Liver (tissue), 9 donors: ENCODE results near the gene ATOX1. TPM values are rescaled to one million over a fixed set of nuclear protein-coding genes. Genes with fewer than 3 reads are reported as not detected.

Experiments
- DNase-seq: peaks from one replicate; pipeline ENCODE4 v3.0.0-alpha.2; 2017; ENCODE audit warnings: low spot score
- H3K27ac ChIP-seq, 2 donors: one replicate each; pipeline ENCODE4 v1.7.0; 2013; ENCODE audit warnings: inconsistent platforms in 2 of 2, low read length in 2 of 2, control low read depth in 1 of 2, low read depth in 1 of 2, mild to moderate bottlenecking in 1 of 2
- H3K27me3 ChIP-seq, 4 donors: one replicate each; pipeline versions ENCODE4 v1.6.1 to v1.7.0; 2013; ENCODE audit warnings: low read length in 3 of 4, inconsistent platforms in 1 of 4, mild to moderate bottlenecking in 1 of 4, moderate library complexity in 1 of 4; ENCODE audit not compliant: control insufficient read depth in 4 of 4, insufficient read depth in 4 of 4
- H3K36me3 ChIP-seq, 4 donors: one replicate each; pipeline versions ENCODE4 v1.6.1 to v1.7.0; 2013; ENCODE audit warnings: low read length in 3 of 4, mild to moderate bottlenecking in 3 of 4, low read depth in 1 of 4, moderate library complexity in 1 of 4; ENCODE audit not compliant: control insufficient read depth in 4 of 4, insufficient read depth in 3 of 4
- H3K4me1 ChIP-seq, 4 donors: one replicate each; pipeline versions ENCODE4 v1.6.1 to v1.7.0; 2013; ENCODE audit warnings: low read length in 3 of 4, mild to moderate bottlenecking in 3 of 4, moderate library complexity in 1 of 4; ENCODE audit not compliant: control insufficient read depth in 4 of 4, insufficient read depth in 4 of 4
- H3K4me3 ChIP-seq, 3 donors: one replicate each; pipeline versions ENCODE4 v1.6.1 to v1.7.0; 2013; ENCODE audit warnings: low read length in 3 of 3, control low read depth in 1 of 3, low read depth in 1 of 3, mild to moderate bottlenecking in 1 of 3
- H3K9ac ChIP-seq, 2 donors: one replicate each; pipeline ENCODE4 v1.7.0; 2013; ENCODE audit warnings: low read length in 2 of 2, mild to moderate bottlenecking in 2 of 2, moderate library complexity in 2 of 2, control low read depth in 1 of 2, low read depth in 1 of 2
- H3K9me3 ChIP-seq, 4 donors: one replicate each; pipeline versions ENCODE4 v1.6.1 to v1.7.0; 2013; ENCODE audit warnings: low read length in 3 of 4; ENCODE audit not compliant: control insufficient read depth in 4 of 4
- EGR1 ChIP-seq, 2 donors: IDR thresholded peaks; 2 replicates each; pipeline ENCODE4 v1.6.1; 2016 to 2018; ENCODE audit warnings: antibody characterized with exemption in 2 of 2, low read depth in 2 of 2
- FOXA1 ChIP-seq: IDR thresholded peaks from 2 replicates; pipeline ENCODE4 v1.6.1; 2016; ENCODE audit warnings: antibody characterized with exemption
- FOXA2 ChIP-seq: IDR thresholded peaks from 2 replicates; pipeline ENCODE4 v1.6.1; 2016; ENCODE audit warnings: antibody characterized with exemption
- GABPA ChIP-seq, 2 donors: IDR thresholded peaks in 1 of 2; conservative IDR thresholded peaks in 1 of 2; 2 replicates each; pipeline ENCODE4 v1.6.1; 2016; ENCODE audit warnings: antibody characterized with exemption in 2 of 2, mild to moderate bottlenecking in 1 of 2, moderate library complexity in 1 of 2
- HNF4A ChIP-seq, 2 donors: conservative IDR thresholded peaks; 2 replicates each; pipeline ENCODE4 v1.6.1; 2016; ENCODE audit warnings: antibody characterized with exemption in 2 of 2, mild to moderate bottlenecking in 2 of 2
- HNF4G ChIP-seq: IDR thresholded peaks from 2 replicates; pipeline ENCODE4 v1.6.1; 2016; ENCODE audit warnings: antibody characterized with exemption
- JUND ChIP-seq, 2 donors: IDR thresholded peaks; 2 replicates each; pipeline ENCODE4 v1.6.1; 2016; ENCODE audit warnings: antibody characterized with exemption in 2 of 2
- MAX ChIP-seq: IDR thresholded peaks from 2 replicates; pipeline ENCODE4 v1.6.1; 2016; ENCODE audit warnings: antibody characterized with exemption
- NR2F2 ChIP-seq: IDR thresholded peaks from 2 replicates; pipeline ENCODE4 v1.6.1; 2016; ENCODE audit warnings: antibody characterized with exemption
- RAD21 ChIP-seq, 2 donors: IDR thresholded peaks; 2 replicates each; pipeline ENCODE4 v1.6.1; 2016; ENCODE audit warnings: antibody characterized with exemption in 2 of 2, mild to moderate bottlenecking in 2 of 2
- REST ChIP-seq: IDR thresholded peaks from 2 replicates; pipeline ENCODE4 v1.6.1; 2016; ENCODE audit warnings: antibody characterized with exemption, mild to moderate bottlenecking
- RXRA ChIP-seq, 2 donors: IDR thresholded peaks; 2 replicates each; pipeline ENCODE4 v1.6.1; 2017 to 2018; ENCODE audit warnings: antibody characterized with exemption in 2 of 2, mild to moderate bottlenecking in 1 of 2
- SP1 ChIP-seq: IDR thresholded peaks from 2 replicates; pipeline ENCODE4 v1.6.1; 2018; ENCODE audit warnings: antibody characterized with exemption, mild to moderate bottlenecking
- TAF1 ChIP-seq: conservative IDR thresholded peaks from 2 replicates; pipeline ENCODE4 v1.6.1; 2016; ENCODE audit warnings: antibody characterized with exemption, mild to moderate bottlenecking
- YY1 ChIP-seq: IDR thresholded peaks from 2 replicates; pipeline ENCODE4 v1.6.1; 2016; ENCODE audit warnings: antibody characterized with exemption, mild to moderate bottlenecking
- WGBS: extraction: QIAGEN DNeasy Blood & Tissue Kit; methylation state at CpG from one replicate; pipeline ENCODE4 v1.1.7; 2013; 5-methylcytosine and 5-hydroxymethylcytosine counted together
- polyA plus RNA-seq, 2 donors: library from polyadenylated mRNA; stranded (reverse) in 1 of 2; unstranded in 1 of 2; fragments of 200-250 nt in 1 of 2; fragments of >200 nt in 1 of 2; fragmentation: Nextera tagmentation in 1 of 2; extraction: Ambion mirVana in 1 of 2; gene quantifications; one replicate each; pipeline versions ENCODE4 v1.2.1 to v1.2.3, GENCODE V29; 2013 to 2015
- total RNA-seq, 2 donors: library from RNA; depleted of rRNA; stranded (reverse); fragments of >200 nt; gene quantifications; one replicate each; pipeline ENCODE4 v1.2.3, GENCODE V29; 2014
- TF ChIP-seq, protein P1 (sequence below): IDR thresholded peaks from 2 replicates; pipeline ENCODE4 v1.6.1; 2016; ENCODE audit warnings: antibody characterized with exemption
- TF ChIP-seq, protein P2 (sequence below): IDR thresholded peaks from 2 replicates; pipeline ENCODE4 v1.6.1; 2016; ENCODE audit warnings: antibody characterized with exemption
- TF ChIP-seq, protein P3 (sequence below): fragments of 150-350 bp; IDR thresholded peaks from 2 replicates; pipeline ENCODE4 v1.5.1; 2017; ENCODE audit warnings: improper control_type of control experiment, low read depth, low read length; ENCODE audit not compliant: missing input control
- donor health status: healthy.
- donor health status: healthy.
- donor health status: healthy.
- donor health status: healthy.
- donor health status: healthy.

Gene ATOX1
- total and polyA plus RNA-seq, 4 donors, result 25.9 to 307 (median 95.6) TPM

GRCh38 chr5:151781201-151781600 is 22.8 kb upstream of the ATOX1 start:
- H3K4me1 ChIP-seq, result peaks cover 3 to 33% (median 12%) of the 10 kb centered on the region in 4 donors
- H3K36me3 ChIP-seq, result peaks cover 0 to 7% (median 0%) of the 10 kb centered on the region in 4 donors
- H3K9me3 ChIP-seq, result no peaks in the 10 kb centered on the region
- DNase-seq, result no peak
- no peak overlapping the region for H3K27ac ChIP-seq
- no peak overlapping the region for H3K9ac ChIP-seq
- 74% methylated on average over 1 of the region's 1 CpG for WGBS
- no peak overlapping the region for H3K4me3 ChIP-seq
- TF ChIP-seq RXRA (IDR thresholded peaks at IDR 0.05) (no peak), MAX (no peak), EGR1 (IDR thresholded peaks at IDR 0.05; ENCODE audit: low read depth in 2 of 2) (no peak), HNF4G (no peak), YY1 (no peak), RAD21 (IDR thresholded peaks at IDR 0.05) (no peak), SP1 (no peak), HNF4A (conservative IDR thresholded peaks at IDR 0.05) (no peak), TAF1 (no peak), FOXA1 (no peak), JUND (IDR thresholded peaks at IDR 0.05) (no peak), GABPA (IDR thresholded peaks at IDR 0.05 in 1 of 2, conservative IDR thresholded peaks at IDR 0.05 in 1 of 2) (no peak), NR2F2 (no peak), FOXA2 (no peak), REST (no peak)
- TF ChIP-seq, protein P1, sequence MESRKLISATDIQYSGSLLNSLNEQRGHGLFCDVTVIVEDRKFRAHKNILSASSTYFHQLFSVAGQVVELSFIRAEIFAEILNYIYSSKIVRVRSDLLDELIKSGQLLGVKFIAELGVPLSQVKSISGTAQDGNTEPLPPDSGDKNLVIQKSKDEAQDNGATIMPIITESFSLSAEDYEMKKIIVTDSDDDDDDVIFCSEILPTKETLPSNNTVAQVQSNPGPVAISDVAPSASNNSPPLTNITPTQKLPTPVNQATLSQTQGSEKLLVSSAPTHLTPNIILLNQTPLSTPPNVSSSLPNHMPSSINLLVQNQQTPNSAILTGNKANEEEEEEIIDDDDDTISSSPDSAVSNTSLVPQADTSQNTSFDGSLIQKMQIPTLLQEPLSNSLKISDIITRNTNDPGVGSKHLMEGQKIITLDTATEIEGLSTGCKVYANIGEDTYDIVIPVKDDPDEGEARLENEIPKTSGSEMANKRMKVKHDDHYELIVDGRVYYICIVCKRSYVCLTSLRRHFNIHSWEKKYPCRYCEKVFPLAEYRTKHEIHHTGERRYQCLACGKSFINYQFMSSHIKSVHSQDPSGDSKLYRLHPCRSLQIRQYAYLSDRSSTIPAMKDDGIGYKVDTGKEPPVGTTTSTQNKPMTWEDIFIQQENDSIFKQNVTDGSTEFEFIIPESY, result no peak
- TF ChIP-seq, protein P2, sequence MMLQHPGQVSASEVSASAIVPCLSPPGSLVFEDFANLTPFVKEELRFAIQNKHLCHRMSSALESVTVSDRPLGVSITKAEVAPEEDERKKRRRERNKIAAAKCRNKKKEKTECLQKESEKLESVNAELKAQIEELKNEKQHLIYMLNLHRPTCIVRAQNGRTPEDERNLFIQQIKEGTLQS, result no peak
- no peaks in the 10 kb centered on the region for H3K27me3 ChIP-seq

DNA sequence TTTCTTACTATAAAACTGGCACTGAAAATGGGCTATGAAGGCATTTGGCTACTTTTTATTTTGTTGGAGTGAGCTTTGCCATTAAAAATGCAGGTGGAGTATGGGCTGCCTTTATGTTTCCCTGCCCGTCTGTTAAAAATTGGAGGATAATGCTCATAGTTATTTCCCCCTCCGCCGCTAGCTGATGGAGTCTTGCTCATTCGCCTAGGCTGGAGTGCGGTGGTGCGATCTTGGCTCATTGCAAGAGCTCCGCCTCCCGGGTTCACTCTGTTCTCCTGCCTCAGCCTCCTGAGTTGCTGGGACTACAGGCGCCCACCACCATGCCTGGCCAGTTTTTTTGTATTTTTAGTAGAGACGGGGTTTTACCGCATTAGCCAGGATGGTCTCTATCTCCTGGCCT is 21.9 kb upstream of the ATOX1 start:
- no peak overlapping the region for H3K9ac ChIP-seq
- no peak for DNase-seq
- H3K27me3 ChIP-seq, result no peaks in the 10 kb centered on the region
- TF ChIP-seq HNF4G (no peak), RXRA (IDR thresholded peaks at IDR 0.05) (no peak), NR2F2 (no peak), YY1 (no peak), FOXA2 (no peak), REST (no peak), GABPA (IDR thresholded peaks at IDR 0.05 in 1 of 2, conservative IDR thresholded peaks at IDR 0.05 in 1 of 2) (no peak), FOXA1 (no peak)
- TF ChIP-seq, protein P3, sequence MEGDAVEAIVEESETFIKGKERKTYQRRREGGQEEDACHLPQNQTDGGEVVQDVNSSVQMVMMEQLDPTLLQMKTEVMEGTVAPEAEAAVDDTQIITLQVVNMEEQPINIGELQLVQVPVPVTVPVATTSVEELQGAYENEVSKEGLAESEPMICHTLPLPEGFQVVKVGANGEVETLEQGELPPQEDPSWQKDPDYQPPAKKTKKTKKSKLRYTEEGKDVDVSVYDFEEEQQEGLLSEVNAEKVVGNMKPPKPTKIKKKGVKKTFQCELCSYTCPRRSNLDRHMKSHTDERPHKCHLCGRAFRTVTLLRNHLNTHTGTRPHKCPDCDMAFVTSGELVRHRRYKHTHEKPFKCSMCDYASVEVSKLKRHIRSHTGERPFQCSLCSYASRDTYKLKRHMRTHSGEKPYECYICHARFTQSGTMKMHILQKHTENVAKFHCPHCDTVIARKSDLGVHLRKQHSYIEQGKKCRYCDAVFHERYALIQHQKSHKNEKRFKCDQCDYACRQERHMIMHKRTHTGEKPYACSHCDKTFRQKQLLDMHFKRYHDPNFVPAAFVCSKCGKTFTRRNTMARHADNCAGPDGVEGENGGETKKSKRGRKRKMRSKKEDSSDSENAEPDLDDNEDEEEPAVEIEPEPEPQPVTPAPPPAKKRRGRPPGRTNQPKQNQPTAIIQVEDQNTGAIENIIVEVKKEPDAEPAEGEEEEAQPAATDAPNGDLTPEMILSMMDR, result no peak
- H3K4me1 ChIP-seq, result peaks cover 9 to 41% (median 16%) of the 10 kb centered on the region in 4 donors
- H3K36me3 ChIP-seq, result peaks cover 0 to 7% (median 0%) of the 10 kb centered on the region in 4 donors
- 94% methylated on average over 11 of the region's 11 CpGs for WGBS
- H3K9me3 ChIP-seq, result no peaks in the 10 kb centered on the region
- no peak overlapping the region for H3K27ac ChIP-seq
- H3K4me3 ChIP-seq, result no peak overlapping the region
